HG02588 (cell line): ENCODE measurements around the gene BNIP5.

Source experiments
- ATAC-seq: cut with Tn5 transposase; IDR thresholded peaks from one replicate; pipeline ENCODE4 v1.9.1; 2021; ENCODE audit warnings: mild to moderate bottlenecking, moderate library complexity; ENCODE audit not compliant: unreplicated experiment

BNIP5 gene

GRCh38 chr6:36326356-36326995, 10.2 kb downstream of the BNIP5 start:
- ATAC-seq = no peak

- no peak for ATAC-seq
Measured at GRCh38 chr6:36324715-36325114, 12.0 kb downstream of the BNIP5 start.

GRCh38 chr6:36324191-36324590, 12.5 kb downstream of the BNIP5 start:
- ATAC-seq = no peak

- ATAC-seq = no peak
Measured at GRCh38 chr6:36323062-36323461, 13.6 kb downstream of the BNIP5 start.

DNA sequence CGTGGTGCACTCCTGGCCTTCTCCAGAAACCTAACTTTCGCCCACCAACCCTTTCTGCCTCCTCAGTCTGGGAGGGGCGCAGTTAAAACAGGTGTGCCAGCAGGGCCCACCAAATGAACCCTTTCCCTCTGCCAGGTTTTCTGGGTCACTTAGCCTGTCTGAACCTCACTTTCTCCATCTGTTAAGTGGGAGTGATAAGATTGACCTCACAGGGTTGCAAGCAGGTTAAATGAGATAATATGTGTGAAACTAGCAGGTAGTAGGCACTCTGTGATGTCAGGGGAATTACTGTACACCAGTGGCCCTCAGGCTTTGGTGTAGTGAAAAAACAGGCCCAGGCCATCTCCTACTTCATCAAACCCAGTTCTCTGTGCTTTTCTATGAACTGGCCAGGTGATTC, 14.1 kb downstream of the BNIP5 start:
- no peak for ATAC-seq

DNA sequence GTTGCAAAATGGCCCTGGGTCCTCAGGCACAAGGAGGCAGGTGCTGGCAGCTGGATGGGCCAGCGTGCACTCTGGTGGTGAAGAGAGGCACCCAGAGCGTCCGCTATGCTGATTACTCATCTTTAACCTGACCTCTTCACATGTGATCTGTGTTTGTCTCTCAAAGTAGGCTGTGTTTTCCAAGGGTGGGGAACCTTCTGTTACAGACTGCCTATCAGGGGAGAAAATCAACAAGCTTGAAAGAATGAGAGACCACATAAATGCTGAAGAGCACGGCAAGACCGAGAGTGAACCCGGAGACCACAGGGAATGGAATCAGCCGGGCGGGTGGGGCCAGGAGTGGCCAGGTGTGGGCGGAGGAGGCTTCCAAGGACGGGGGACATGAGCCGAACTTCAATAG, 16.2 kb downstream of the BNIP5 start:
- ATAC-seq = no peak

GRCh38 chr6:36319821-36320220, 16.9 kb downstream of the BNIP5 start:
- ATAC-seq = no peak

DNA sequence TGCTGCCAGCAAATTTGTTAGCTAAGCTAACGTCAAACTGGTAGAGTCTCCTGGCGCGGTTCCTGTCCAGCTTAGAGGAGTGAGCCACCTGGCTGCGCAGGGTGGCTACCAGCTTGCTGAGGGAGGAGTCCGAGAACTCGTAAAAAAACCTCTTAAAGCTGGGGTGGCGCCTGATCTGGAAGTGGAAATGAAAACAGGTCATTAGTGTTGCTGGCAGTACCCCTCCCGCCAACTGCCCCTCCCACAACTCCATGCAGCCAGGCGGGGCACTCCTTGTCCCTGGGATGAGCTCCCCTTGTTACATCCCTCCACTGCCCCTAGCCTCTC, 17.3 kb downstream of the BNIP5 start:
- no peak for ATAC-seq

GRCh38 chr6:36318690-36319435, 17.8 kb downstream of the BNIP5 start:
- no peak for ATAC-seq

DNA sequence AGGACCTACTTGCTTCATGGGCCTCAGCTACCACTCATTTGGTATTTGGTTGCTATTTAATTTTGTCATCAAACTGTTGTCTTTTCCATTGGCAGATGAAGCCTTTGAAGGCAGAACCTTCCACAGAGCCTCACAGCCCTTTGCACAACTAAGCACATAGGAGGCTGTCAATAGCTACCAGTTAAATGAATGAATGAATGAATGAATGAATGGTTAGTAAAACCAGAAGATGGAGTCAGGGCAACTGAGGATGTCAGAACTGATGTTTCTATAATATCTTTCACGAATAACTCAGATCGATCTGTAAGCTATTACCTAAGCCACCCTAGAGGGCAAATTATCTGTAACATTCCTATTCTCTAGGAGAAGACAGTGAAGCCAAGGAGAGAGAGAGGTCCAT, 19.1 kb downstream of the BNIP5 start:
- ATAC-seq = no peak

DNA sequence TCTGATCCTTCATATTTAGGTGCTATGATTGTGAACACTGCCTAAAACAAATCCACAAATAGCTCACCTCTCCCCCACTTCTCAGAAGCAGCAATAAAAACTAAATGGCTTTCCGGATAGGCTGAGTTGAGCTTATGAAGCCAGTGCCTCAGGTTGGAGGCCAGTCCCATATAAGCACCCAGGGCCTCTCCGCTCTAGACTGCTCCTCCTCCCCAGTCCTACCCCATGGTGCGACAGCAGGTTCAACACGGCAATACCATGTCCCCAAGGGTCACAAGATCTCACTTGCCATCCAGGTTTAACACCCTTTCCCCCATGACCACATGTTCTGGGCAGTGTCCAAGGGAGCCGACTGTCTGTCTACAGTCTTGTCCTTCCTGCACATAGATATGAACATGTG, 20.8 kb downstream of the BNIP5 start:
- no peak for ATAC-seq

- no peak for ATAC-seq
Measured at GRCh38 chr6:36314221-36315014, 22.3 kb downstream of the BNIP5 start.

DNA sequence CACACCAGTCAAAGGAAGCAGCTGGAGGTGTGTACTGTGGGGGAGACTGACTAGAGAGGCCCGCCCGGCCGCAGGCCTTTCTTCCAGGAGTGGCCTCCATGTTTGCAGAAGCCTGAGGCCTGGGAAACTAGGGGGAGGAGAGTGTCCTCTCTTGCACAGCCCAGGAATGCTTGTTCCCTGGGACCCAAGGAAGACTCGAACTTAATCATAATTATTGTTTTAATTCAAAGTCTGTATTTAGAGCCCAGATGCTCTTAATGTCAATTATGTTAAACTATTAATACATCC, 23.1 kb downstream of the BNIP5 start:
- ATAC-seq = no peak

DNA sequence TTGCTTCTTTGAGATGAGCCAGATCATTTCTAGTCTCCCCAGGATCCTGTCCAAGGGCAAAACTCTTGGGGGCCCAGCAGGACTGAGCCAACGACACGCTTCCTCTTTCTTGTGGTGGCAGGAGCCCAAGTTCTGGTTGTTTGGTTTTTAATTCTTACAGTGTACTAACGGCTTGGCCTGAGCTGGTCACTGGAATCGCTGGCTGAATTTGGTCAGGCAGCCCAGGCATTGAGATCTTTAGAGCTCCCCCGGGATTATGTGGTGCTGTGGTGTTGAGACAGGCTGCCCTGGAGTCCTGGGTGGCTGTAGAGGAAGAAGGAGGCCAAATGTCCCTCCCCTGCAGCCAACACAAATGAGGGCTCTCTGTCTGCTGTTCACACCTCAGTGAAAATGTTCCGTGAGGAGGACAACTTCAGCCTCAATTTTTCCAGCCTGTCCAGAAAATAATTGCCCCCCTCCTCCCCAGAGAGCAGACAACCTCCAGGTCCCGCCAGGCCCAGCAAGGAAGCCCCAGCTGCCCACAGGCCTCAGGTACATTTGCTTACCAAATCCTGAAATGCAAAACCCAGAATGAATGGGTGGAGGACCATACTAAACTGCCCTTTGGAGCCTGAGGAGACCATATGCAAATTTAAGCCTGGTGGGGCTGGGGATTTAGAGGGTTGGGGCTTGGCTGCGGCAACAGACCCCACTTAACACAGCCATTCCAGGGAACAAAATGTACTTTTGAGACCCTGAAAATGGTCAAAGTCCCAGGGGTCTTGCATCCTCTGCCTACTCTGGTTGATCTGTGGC, 23.6 kb downstream of the BNIP5 start:
- peak; percentile 51 for ATAC-seq

DNA sequence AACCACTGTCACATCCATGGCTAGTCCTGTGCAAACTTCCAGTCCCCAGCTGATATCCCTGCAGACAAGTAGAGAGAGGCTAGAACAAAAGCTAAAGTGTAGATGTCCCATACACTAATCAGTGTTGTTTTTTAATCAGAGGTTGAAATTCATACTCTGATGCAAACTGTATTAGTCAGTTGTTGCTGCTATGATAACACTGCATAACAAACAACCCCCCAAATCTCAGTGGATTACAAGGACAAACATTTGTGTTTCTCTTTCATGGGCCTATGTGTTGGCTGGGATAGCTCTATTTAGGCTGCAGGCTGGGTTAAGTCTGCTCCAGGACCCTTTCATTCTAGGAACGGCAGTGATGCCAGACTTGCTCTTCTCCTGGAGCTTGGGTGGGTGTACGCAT, 26.8 kb downstream of the BNIP5 start:
- ATAC-seq = no peak

DNA sequence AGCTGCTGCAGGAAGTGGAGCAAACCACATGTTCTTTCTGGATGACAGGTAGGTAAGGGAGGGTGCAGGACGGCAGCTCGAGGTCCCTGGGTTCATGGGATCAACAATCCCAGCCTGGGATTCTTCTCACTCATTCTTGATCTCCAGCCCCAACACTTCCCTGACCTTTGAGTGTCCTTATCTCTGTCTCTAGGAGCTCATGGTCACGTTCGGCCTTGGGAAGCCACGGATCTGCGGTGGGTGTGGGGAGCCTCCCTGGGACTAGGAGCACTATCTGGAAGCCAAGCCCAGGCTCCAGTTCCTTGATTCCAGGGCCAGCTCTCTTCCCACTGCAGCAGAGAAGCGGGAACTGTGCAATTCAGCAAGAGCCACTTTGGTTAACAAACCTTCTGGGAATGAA, 27.5 kb downstream of the BNIP5 start:
- ATAC-seq = no peak

- no peak for ATAC-seq
Measured at GRCh38 chr6:36308514-36308913, 28.2 kb downstream of the BNIP5 start.

GRCh38 chr6:36306375-36306774, 30.3 kb downstream of the BNIP5 start:
- no peak for ATAC-seq

- ATAC-seq = no peak
Measured at GRCh38 chr6:36305885-36306284, 30.8 kb downstream of the BNIP5 start.

GRCh38 chr6:36302227-36302976, 34.3 kb downstream of the BNIP5 start:
- ATAC-seq = peak; percentile 73

DNA sequence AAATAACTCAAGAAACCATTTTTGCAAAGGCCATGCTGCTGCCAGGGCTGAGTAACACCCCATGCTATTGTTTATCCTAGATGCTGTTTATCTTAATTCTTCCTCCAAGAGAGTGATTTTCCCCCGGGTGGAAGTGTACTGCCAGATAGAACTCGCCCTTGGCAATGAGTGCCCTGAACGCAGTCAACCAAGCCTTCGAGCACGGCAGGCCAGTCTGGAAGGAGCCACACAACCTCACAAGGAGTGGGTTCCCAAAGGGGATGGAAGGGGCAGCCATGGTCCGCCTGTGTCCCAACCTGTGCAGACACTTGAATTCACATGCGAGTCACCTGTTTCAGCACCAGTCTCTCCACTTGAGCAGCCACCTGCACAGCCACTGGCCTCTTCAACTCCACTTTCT, 34.9 kb downstream of the BNIP5 start:
- no peak for ATAC-seq
